Liver (tissue), 3 donors: ENCODE measurements around the gene GRAP2.

ENCODE experiments used
- HNF4G ChIP-seq: IDR thresholded peaks from 2 replicates; pipeline ENCODE4 v1.6.1; 2016; ENCODE audit warnings: antibody characterized with exemption
- JUND ChIP-seq, 2 donors: IDR thresholded peaks; 2 replicates each; pipeline ENCODE4 v1.6.1; 2016; ENCODE audit warnings: antibody characterized with exemption in 2 of 2
- SP1 ChIP-seq: IDR thresholded peaks from 2 replicates; pipeline ENCODE4 v1.6.1; 2018; ENCODE audit warnings: antibody characterized with exemption, mild to moderate bottlenecking
- YY1 ChIP-seq: IDR thresholded peaks from 2 replicates; pipeline ENCODE4 v1.6.1; 2016; ENCODE audit warnings: antibody characterized with exemption, mild to moderate bottlenecking
- TF ChIP-seq, protein P1 (sequence below): fragments of 150-350 bp; IDR thresholded peaks from 2 replicates; pipeline ENCODE4 v1.5.1; 2017; ENCODE audit warnings: improper control_type of control experiment, low read depth, low read length; ENCODE audit not compliant: missing input control
- TF ChIP-seq, protein P2 (sequence below): IDR thresholded peaks from 2 replicates; pipeline ENCODE4 v1.6.1; 2016; ENCODE audit warnings: antibody characterized with exemption
- TF ChIP-seq, protein P3 (sequence below): IDR thresholded peaks from 2 replicates; pipeline ENCODE4 v1.6.1; 2016; ENCODE audit warnings: antibody characterized with exemption
- donor health status: healthy.
- donor health status: healthy.

DNA sequence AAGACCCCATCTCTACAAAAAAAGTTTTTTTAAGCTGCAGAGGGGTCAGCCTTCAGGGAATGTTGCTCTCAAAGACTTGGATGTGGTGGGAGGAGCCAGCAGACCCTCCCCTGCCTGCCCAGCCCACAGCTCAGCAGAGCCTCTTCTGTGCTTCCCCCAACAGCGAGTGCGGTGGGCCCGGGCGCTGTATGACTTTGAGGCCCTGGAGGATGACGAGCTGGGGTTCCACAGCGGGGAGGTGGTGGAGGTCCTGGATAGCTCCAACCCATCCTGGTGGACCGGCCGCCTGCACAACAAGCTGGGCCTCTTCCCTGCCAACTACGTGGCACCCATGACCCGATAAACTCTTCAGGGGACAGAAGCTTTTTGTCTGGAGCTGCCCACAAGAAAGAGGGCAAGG is 69.9 kb downstream of the GRAP2 start:
- TF ChIP-seq HNF4G, result no peak
- no peak for TF ChIP-seq JUND (IDR thresholded peaks at IDR 0.05)
- TF ChIP-seq, protein P1, sequence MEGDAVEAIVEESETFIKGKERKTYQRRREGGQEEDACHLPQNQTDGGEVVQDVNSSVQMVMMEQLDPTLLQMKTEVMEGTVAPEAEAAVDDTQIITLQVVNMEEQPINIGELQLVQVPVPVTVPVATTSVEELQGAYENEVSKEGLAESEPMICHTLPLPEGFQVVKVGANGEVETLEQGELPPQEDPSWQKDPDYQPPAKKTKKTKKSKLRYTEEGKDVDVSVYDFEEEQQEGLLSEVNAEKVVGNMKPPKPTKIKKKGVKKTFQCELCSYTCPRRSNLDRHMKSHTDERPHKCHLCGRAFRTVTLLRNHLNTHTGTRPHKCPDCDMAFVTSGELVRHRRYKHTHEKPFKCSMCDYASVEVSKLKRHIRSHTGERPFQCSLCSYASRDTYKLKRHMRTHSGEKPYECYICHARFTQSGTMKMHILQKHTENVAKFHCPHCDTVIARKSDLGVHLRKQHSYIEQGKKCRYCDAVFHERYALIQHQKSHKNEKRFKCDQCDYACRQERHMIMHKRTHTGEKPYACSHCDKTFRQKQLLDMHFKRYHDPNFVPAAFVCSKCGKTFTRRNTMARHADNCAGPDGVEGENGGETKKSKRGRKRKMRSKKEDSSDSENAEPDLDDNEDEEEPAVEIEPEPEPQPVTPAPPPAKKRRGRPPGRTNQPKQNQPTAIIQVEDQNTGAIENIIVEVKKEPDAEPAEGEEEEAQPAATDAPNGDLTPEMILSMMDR, result no peak
- TF ChIP-seq, protein P2, sequence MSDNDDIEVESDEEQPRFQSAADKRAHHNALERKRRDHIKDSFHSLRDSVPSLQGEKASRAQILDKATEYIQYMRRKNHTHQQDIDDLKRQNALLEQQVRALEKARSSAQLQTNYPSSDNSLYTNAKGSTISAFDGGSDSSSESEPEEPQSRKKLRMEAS, result no peak
- TF ChIP-seq, protein P3, sequence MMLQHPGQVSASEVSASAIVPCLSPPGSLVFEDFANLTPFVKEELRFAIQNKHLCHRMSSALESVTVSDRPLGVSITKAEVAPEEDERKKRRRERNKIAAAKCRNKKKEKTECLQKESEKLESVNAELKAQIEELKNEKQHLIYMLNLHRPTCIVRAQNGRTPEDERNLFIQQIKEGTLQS, result no peak
- TF ChIP-seq SP1, result no peak
- TF ChIP-seq YY1, result no peak
